HG03175 (cell line): ENCODE results near the gene VMP1.
"Not testable (repeated sequence)": the region's sequence is repeated elsewhere in the genome, so short reads cannot be mapped to it uniquely, and the experiment has no call there.

Experiments
- ATAC-seq: cut with Tn5 transposase; IDR thresholded peaks from one replicate; pipeline ENCODE4 v1.9.1; 2021; ENCODE audit warnings: mild to moderate bottlenecking, moderate library complexity; ENCODE audit not compliant: unreplicated experiment

VMP1 gene

GRCh38 chr17:59856859-59857794 is 149.7 kb downstream of the VMP1 start:
- no peak for ATAC-seq

- ATAC-seq = no peak
Measured at GRCh38 chr17:59858167-59858816, 150.8 kb downstream of the VMP1 start.

- ATAC-seq = no peak
Measured at GRCh38 chr17:59858932-59859331, 151.5 kb downstream of the VMP1 start.

GRCh38 chr17:59859444-59860025 is 152.1 kb downstream of the VMP1 start:
- no peak for ATAC-seq

DNA sequence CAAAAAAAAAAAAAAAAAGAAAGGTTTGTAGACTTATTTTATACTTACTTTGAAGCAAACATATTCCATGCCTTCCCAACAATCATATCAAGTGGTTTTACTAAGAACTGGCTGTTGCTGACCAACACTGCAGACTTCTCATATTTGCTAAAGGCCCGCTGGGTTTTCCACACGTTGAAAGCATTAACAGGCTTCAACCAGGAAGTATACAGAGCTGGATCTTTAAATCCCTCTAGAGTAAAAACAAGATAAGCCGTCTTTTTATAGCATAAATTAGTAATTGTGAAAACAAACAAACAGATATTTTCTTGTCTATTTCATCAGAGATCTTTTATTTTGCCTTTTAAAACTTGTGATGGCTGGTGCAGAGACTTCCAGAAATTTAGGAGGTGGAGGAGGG is 156.2 kb downstream of the VMP1 start:
- no peak for ATAC-seq

DNA sequence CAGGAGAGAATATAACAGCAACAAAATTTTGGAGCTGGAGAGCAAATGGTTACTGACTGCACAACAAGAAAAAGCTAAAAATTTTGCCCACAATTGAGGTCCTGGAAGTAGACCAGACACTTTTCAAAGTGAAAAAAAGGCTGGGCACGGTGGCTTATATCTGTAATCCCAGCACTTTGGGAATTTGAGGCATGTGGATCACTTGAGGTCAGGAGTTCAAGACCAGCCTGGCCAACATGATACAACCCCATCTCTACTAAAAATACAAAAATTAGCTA is 162.4 kb downstream of the VMP1 start:
- no peak for ATAC-seq

- ATAC-seq = no peak
Measured at GRCh38 chr17:59870482-59870881, 163.0 kb downstream of the VMP1 start.

- no peak for ATAC-seq
Measured at GRCh38 chr17:59872351-59872750, 164.9 kb downstream of the VMP1 start.

- ATAC-seq = not testable (repeated sequence)
Measured at GRCh38 chr17:59873414-59873813, 166.0 kb downstream of the VMP1 start.

DNA sequence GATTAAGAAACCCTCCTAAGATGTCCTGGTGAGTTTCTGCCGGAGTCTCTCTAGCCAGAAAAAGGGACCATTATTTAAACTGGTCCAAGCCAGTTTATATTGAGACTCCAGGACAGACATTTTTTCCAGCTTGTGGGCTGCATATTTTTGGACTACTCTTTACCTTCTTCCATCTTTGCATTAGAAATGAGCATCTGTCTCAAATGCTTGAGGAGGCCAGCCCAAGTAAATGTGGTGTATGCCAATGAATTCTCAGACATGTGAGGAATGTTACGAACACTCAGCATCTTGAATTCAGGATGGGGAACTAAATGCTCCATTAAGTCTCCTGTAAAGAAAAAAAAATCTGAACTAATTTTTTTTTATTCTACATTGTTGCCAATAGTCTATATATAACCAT is 166.9 kb downstream of the VMP1 start:
- ATAC-seq = no peak

GRCh38 chr17:59876107-59876506 is 168.7 kb downstream of the VMP1 start:
- no peak for ATAC-seq

DNA sequence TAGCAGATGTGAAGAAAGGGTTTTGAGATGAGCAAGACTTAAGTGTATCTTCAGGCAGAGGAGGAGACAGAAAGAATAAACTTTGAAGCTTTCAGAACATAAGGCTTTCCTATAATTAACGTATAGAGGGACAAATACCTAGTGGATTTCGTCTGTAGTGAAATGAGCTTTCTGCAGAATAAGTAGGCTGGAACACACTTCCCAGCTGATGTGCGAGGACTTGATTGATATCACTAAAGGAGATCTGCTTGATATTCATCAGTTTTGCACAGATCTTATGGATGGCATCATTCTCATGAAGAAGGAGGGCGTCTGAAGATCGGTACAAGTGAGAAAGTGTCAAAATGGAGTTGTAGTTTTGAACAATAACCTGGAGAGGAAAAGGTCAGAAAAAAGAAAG is 170.5 kb downstream of the VMP1 start:
- no peak for ATAC-seq

GRCh38 chr17:59878624-59879023 is 171.2 kb downstream of the VMP1 start:
- ATAC-seq = no peak

DNA sequence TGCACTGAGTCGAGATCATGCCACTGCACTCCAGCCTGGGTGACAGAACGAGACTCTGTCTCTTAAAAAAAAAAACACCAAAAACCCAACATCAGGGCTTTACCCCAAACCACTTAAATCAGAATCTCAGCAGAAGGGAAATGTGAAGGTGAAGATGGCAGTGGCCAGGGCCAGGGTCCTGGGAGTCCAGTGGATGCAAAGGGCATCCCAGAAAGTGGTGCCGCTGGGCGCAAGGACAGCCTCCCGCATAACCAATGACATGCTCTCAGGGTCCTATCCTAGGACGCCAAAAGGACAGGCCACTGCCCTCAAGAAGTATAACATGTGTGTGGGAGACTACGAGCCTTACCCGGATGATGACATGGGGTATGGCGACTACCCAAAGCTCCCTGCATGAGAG is 177.4 kb downstream of the VMP1 start:
- ATAC-seq = no peak

- no peak for ATAC-seq
Measured at GRCh38 chr17:59888145-59888750, 180.8 kb downstream of the VMP1 start.

DNA sequence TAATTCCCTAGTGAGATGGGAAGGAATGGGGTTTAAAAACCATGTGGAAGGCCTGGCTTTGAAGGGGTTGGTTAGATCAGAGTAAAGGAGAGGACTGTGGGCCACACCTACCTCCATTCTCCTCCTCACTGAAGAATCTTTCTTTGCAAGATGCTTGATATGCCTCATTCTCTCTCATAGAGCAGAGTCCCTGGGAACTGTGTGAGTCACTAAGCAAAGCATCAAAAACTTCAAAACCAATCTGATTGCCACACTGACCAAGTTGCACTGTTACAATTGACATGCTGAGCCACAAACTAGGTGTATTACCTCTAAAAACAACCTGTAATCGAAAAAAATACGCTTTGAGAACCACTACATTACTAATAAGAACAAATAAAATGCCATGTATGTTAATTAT is 183.3 kb downstream of the VMP1 start:
- ATAC-seq = no peak
